ENCODE data around the gene GPC5.

GRCh38 chr13:92097337-92097903 is 699.0 kb downstream of the GPC5 start:
- no peak for TF ChIP-seq EZH2 (IDR thresholded peaks at IDR 0.05; ENCODE audit: insufficient read depth, poor library complexity, severe bottlenecking)
- TF ChIP-seq EZH2phosphoT487 (IDR thresholded peaks at IDR 0.05; ENCODE audit: insufficient read depth, low read depth): no peak

Data from GM23248 (cell line).